Activated CD4-positive, alpha-beta T cell treated with anti-CD3 and anti-CD28 coated beads for 24 hours (primary cell): ENCODE measurements around the gene RNASE7.
A peak's percentile ranks its signal among the peaks of the same experiment; 100 is the strongest.
"Not testable (repeated sequence)": the region's sequence is repeated elsewhere in the genome, so short reads cannot be mapped to it uniquely, and the experiment has no call there.

Experiments
- DNase-seq, 2 donors: peaks; one replicate each; pipeline ENCODE4 v3.0.0-alpha.2; 2020; ENCODE audit warnings: low read depth in 2 of 2

Gene RNASE7

DNA sequence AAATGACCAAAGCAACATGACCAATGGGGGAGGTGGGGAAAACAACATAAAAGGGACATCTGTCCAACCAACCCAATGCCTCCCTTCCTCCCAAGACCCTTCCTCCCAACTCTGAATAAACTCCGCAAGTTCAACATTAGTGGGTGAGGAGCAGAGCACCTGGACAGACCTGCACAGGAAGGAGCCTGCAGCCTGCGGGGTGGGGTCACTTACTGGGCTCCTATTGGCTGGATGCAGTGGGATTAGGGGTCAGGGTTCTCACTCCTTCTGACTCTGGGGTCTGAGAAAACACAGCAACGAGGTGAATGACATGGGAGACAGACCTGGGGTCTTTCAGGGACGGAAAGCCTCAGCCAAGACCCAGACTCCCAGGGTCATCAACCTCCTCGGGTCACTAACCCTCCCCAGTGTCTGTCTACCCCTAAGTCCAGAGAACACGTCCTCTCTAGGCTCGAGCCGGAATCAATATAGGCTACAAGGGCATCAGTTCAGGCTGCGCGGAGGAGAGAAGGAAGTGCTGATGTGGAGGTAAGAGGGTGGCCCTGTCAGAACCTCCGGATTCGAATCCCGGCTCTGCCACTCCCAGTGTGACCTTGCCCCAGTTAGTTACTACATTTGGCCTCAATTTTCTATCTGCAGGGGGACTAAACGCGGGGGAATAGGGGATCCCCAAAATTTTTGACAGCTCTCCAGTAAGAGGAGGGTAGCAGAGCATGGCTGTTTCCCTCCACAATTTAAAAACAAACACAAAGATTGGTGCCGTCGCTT is 18.2 kb upstream of the RNASE7 start:
- DNase-seq = no peak

DNA sequence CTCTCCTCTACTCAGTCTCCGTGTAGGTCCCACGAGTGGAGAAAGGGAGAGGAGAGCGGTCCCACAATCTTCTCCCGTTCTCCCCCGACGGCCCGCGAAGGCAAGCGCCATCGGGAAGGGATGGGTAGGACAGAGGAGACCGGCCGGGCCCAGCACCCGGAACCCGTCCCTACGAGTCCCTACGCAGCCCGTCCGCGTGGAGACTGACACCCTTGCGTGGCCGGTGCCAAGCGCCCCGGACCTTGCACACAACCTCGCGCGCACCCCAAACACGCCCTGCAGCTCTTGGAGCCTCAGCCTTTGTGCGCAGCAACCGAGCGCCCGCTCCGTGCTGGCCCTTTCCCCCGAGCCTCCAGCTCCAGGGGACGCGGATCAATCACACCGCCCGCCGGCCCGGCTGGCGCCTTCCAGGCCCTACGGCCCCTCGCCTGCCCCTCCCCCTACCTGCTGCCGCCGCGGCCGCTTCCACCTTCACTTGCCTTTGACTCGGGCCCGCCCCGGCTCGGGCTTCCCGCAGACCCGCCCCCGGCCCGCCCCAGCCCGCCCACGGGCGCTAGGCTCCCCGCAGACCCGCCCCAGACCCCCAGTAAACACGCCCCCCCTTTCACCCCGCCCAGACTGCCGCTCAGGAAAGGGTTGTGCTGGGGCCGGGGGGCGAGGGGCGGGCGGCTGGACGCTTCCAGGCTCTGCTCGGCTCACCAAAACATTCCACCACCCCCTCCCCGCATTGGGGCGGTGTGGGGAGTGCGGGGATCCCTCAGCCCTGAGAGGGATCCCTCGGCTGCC is 17.4 kb upstream of the RNASE7 start, which contains the start of gene NDRG2:
TSS of gene NDRG2 (minus strand) at position 477 of the 786 bp plus-strand sequence. CDS start 1,746 bp downstream, outside the sequence.
- peak; percentile 50 for DNase-seq

DNA sequence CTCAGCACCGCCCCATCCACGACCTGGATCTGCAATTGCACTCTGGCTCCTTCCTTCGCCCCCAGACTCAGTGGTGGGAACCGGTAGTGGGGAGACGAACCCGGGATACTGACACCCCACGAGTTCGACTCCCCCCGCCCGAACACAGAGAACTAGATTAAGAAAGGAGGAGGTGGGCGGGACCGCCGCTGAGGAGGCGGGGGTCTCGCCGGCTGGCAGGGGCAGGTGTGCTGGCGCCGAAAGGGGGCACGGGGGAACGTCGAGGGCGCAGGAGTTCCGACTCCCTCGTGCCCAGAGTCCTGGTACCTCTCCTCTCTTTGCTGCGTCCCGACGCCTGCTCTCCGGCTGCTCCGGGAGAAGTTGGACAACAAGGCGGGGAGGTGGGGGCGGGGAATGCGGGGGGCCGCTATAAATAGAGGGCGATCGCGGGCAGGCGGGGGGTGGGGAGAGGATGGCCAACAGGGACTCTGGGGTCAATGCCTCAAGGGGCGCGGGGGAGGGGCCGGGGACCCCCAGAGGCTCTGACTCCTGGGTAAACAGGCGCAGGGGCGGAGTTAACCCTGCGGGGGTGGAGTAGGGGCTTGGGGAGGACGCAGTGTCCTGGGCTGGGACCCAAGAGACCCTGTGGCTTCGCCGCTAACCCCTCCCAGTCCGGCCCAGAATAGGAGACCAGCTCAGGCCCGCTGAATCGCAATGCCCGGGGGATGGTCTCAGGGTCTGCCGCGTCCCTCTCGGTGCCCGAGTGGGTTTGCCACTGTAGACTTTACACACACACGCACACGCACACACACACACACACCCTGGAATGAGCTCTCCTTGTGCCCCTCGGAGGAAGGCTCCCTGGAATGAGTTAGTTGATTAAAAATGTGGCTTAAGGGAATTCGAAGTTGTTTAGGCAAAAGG is 16.5 kb upstream of the RNASE7 start:
- DNase-seq = peak in 1 of 2 donors; percentile 10

DNA sequence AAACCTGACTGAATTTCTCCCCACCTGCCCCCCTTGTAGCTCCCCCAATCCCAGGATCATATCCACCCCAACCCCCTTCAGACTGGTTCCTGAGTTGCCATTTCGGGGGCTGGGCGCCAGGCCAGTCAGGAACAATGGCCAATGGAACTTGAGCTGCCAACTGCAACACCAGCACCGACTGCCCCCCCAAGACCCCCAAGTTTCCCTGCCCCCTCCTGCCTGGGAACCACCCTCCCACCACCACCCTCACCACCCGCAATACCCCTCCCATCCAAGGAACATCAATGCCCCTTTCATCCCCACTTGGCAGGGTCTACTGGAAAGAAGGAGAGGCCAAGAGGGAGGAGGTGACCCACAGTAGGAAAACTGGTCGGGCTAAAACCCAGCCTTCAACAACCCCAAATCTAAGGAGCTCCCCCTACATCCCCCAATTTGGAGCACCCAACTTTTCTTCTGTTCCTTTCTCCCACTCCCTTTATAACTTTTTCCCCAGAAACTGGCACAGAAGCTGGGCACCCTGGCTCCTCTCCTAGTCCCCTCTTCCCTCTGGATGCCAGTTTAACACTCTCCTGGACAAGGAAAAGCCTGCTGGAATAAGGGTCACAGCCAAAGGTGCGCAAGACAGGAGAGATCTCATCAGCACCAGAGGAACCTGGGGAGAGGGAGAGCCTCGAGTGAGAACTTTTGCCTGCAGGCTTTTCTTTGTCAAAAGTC is 15.7 kb upstream of the RNASE7 start:
- DNase-seq = no peak

DNA sequence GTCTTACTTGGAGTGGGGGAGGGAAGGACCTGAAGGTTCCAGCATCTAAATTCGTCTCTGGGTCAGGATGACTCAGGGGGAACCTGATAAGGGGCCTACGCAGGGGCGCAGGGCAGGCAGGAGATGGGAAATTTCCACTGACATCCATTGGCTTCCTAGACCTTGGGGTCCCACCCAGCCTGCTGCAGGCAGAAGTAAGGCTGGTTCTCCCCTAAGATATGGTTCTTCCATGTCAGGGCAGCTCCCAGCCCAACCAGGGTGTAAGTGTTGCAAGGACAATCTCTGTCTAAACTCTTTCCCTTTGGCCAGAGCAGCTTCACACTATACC is 15.2 kb upstream of the RNASE7 start:
- DNase-seq = no peak

DNA sequence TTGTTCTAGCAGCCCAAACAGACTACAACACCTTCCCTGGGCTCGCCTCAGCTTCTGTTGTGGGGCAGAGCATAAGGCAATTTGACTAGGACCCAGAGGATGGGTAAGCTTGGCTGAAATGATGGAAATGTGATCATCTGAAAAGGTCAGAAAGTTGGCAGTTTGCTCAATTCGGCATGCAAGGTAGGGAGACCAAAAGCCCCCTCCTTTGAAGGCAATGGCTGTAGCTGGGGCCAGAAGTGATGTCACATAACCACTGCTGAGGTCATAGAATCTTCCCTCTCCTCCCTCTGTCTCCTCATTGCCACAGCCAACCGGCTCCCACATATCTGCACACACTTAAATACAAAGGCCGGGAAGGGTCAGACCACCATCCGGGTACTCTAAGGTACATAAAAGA is 12.2 kb upstream of the RNASE7 start, which contains the start of gene TPPP2:
TSS of gene TPPP2 (plus strand) at position 301 of the 400 bp plus-strand sequence. CDS start 365 bp downstream, outside the sequence.
- DNase-seq = no peak

DNA sequence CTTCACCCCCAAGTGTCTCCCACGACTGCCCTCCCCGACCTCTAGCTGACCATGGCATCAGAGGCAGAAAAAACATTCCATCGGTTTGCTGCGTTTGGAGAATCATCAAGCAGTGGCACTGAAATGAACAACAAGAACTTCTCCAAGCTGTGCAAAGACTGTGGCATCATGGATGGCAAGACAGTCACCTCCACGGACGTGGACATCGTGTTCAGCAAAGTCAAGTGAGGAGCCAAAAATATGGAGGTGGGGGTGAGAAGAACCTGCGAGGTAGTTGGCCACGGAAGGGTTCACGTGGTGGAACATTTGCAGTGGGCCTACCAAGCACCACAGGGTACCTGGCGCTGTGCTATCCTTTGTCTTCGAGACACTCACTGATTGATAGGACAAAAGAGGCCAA is 11.6 kb upstream of the RNASE7 start:
- DNase-seq = no peak

DNA sequence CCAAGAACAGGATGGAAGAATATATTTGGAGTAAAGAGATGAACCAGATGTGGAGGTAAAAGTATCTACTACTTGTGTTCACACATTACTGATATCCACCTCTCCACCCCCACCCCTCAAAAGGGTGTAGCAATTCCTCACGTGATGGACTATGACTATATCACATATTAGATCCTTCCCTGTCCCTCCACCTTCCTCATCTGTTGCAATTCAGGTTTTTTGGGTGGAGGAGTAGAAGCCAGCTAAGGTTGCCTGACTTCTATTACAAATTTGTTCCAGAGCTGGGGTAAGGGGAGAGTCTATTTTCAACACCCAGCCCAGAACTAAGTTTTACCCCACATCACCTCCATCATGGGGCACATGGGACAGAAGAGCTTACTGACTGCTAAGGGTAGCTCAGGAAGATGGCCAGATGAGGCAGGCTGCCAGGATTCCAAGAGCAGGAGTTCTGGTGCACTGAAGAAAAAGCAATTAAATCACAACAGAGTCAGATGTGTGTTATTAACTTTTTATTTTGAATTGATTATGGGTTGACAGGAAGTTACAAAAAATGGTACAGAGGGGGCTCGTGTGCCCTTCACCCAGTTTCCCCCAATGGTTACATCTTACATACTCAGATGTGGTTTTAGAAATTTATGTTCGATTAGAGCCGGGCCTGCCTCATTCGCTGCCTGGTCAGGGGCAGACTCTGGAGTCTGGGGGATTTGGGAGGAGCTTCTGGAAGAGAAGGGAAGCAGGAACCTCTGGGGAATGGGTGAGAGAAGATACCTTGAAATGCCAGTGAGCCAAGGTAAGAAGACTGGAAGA is 9.6 kb upstream of the RNASE7 start:
- DNase-seq = no peak

DNA sequence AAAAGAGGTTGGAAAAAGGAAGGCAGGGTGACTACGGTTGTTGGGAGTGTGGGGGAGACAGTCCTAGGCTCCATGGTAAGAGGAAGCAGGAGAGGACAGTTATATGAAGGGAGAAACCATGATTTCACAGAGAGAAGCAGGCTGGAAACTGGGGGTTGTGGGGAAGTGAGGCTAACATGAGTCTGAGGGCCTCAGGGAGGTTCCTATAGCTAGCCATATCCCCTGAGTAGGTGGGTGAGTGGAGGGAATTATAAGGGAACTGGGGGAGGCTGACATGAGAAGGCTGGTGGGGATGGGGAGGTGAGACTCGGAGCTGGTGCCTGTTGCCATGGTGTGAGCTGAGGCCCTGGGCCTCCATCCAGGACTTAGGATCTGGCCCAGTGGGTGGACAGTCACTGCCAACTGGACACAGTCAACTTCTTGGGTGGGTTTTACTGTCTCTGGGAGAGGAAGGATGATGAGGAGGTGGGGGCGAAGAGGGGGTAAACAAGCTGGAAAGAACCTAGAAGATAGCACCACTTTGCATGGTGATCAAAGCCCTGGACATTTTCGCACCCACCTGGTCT is 8.9 kb upstream of the RNASE7 start:
- no peak for DNase-seq

DNA sequence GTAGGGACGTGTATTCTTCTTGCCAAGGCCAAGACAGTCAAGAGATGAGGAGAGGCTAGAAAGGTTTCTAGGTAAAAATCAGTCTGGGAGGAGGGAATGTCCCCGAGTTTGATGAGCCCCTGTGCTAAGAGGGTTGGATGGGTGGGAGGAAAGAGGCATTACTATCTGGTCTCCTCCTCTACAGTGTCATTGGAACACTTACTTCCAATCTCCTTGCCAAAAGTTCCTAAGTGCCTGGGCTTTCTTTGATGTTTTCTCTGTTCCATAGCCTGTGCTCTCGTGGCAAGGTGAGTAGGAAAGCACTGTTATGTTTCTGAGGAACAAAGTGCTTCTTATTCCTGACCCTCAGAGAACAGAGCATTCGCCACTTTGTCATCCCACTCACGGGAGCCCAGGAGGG is 7.5 kb upstream of the RNASE7 start, which contains the start of gene RNASE13:
TSS of gene RNASE13 (minus strand) at position 101 of the 400 bp plus-strand sequence. CDS start 519 bp downstream, outside the sequence.
- DNase-seq = no peak

DNA sequence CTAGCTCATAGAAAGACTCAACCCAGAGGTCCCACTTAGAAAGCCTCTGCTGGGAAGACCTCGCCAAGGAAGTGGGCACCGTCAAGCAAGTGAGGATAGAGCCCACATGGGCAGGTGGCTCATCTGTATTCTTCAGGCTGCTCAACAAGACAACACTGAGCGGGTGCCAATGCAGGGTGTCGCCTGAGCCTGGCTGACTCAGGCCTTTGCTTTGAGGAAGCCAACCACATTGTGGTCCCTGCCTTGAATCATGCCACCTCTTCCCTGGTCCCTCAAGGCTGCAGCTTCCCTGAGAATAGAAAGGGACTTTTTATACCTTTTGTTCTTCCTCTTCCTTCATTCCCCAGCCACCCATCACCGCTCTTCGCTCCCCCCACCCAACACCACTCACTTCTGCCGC is 5.4 kb upstream of the RNASE7 start:
- no peak for DNase-seq

DNA sequence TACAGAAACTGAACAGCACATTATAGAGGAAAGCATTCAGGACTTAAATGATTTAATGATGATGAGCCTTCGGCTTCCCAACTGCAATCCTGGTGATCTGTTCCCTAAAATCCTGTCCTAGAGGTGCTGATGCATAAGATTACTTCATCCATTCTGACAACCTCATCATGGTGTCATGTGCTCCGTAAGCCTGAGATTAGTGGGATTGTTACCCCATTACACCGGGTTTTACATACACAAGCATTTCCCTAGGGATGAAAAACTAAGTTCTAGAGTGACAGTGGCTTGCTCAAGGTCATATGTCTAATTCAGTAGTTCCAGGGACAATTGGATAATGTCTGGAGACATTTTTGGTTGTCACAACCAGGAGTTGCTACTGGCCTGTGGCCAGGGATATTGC is 5.0 kb upstream of the RNASE7 start:
- no peak for DNase-seq

DNA sequence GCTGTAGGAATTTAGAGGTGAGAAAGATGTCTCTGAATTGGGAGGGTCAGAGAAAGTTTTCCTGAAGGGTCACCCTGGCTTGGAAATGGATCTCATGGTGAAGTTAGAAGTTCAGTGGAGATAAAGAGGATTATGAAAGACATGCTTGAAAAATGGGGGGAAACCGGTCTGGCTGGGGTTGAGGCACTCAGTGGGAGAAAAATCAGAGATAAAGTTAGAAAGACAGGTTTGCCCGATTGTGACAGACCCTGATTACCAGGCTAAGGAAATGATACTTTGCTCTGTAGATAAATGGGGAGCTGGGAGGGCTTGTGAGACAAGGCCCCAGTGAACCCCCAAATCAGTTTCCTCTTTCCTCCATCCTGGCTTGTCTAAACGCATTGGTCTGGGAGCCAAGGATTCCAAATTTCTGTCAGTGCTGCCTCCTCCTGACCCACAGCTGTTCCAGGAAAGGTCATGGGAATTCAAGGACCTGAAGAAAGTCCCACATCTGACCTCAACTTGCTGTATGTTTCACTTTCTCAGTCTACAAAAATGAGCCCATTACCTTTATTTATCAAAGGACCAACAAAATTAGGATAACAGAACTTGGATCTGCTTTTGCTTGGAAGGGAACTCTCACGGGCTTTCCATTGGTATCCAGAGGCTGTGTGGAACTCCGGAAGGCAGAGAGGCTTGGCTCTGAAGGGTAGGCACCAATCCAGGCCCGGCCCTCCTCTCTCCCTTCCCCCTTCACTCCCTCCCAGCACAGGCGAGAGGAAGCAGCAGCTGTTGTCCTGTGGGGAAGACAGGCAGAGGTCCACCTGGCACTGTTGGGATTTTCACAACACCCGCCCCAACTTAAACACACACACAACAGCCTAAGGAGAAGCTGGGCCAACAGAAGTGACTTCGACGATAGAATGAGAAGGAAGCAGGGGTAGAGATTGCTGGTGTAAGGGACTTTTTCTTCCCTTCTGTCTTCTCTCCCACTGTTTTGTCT is 3.4 kb upstream of the RNASE7 start:
- DNase-seq = no peak

DNA sequence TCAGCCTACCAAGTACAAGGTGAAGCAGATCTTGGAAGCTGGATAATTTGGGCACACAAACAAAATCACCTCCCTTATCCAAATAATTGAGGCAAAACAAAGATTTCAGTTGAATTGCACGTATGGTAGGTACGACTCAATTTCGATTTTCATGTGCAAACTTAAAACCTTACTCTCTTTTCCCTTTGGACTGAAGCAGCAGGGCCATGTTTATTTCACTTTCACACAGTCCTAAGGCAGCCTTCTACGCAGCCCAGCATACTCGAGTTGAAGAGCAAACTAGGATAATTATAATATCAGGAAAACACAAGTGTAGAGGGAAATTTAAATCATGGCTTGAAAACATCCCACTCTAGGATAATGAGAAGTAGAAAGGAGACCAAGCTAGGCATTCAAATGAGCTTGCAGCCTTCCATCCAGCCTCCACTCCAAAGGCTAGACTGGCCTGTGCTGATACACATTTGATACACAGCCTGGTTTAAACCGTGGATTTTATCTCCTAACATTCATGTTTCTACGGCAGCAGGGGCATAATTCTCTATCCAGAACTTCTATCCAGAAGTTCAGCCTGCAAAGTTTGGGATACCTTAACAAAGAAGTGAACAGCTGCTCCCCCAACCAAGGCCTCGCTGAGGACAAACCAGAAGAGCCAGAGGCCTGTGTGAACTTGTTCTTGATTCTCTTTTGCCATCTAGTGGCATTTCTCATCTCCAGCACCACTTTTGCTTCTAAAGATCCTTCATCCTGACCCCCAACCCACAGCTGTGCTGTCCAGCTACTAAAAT is 2.4 kb upstream of the RNASE7 start:
- DNase-seq = no peak

DNA sequence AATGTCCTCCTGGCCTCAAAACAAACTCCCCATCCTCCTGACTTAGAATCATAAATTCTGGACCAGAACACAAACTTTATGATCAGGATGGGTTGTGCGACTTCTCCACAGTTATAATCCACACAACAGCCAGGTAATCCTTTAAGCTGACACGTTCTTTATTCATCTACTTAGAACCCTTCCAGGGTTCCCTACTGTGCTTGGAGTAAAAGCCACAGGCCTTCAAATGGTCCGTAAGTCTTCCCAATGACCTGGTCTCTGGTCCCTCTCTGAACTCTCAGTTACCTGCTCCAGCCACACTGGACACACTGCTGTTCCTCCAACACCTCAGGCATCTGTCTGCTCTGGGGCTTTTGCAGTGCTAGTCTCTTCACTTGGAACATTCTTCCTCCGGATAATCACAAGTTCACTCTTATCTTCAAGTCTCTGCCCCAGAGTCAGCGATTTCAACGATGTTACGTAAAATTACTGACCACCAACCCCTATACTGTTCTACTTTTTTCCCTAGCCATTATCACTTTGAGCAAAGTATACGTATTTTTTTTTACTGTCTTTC is 1.7 kb upstream of the RNASE7 start:
- no peak for DNase-seq

DNA sequence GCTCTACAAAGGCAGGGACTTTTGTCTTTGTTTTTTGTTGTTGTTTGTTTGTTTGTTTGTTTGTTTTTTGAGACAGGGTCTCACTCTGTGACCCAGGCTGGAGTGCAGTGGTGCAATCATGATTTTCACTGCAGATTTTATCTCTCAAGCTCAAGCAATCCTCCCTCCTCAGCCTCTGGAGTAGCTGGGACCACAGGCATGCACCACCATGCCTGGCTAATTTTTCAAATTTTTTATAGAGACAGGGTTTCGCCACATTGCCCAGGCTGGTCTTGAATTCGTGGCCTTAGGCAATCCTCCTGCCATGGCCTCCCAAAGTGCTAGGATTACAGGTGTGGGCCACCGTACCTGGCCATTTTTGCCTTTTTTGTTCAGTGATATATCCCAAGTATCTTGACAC is 1.2 kb upstream of the RNASE7 start:
- DNase-seq = not testable (repeated sequence)

DNA sequence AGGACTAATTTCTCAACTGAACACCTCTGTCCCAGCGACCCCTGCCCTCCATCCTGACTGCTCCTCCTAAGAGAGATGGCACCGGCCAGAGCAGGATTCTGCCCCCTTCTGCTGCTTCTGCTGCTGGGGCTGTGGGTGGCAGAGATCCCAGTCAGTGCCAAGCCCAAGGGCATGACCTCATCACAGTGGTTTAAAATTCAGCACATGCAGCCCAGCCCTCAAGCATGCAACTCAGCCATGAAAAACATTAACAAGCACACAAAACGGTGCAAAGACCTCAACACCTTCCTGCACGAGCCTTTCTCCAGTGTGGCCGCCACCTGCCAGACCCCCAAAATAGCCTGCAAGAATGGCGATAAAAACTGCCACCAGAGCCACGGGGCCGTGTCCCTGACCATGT is 756 bp downstream of the RNASE7 start:
- DNase-seq = no peak
